Type B pancreatic cell (in vitro differentiated cells): Measurements from ENCODE around the gene E2F4. TPM values are rescaled to one million over a fixed set of nuclear protein-coding genes. Genes with fewer than 3 reads are reported as not detected.
A peak's percentile ranks its signal among the peaks of the same experiment; 100 is the strongest.

Experiments used
- DNase-seq: peaks from one replicate; pipeline ENCODE4 v3.0.0; 2021; ENCODE audit warnings: mixed read lengths; ENCODE audit not compliant: unreplicated experiment; ENCODE audit errors: extremely low spot score
- H3K27ac Mint-ChIP-seq: 2 replicates; pipeline ENCODE4 v1.8.0; 2021; ENCODE audit warnings: mild to moderate bottlenecking, mixed read lengths
- H3K27me3 Mint-ChIP-seq: 2 replicates; pipeline ENCODE4 v1.8.0; 2021; ENCODE audit warnings: mixed read lengths
- H3K36me3 Mint-ChIP-seq: 2 replicates; pipeline ENCODE4 v1.8.0; 2021; ENCODE audit warnings: mixed read lengths
- H3K4me1 Mint-ChIP-seq: one replicate; pipeline ENCODE4 v1.8.0; 2021; ENCODE audit warnings: mixed read lengths; ENCODE audit not compliant: unreplicated experiment
- H3K4me3 Mint-ChIP-seq: 2 replicates; pipeline ENCODE4 v1.8.0; 2021; ENCODE audit warnings: mild to moderate bottlenecking, mixed read lengths
- H3K9me3 Mint-ChIP-seq: 2 replicates; pipeline ENCODE4 v1.8.0; 2021; ENCODE audit warnings: mixed read lengths
- CTCF ChIP-seq: fragments of 200-600 bp; sonication (generic); conservative IDR thresholded peaks from 2 replicates; pipeline ENCODE4 v1.5.0; 2021; ENCODE audit warnings: antibody characterized with exemption, mild to moderate bottlenecking
- total RNA-seq: library from RNA; stranded (reverse); gene quantifications from 2 replicates; pipeline ENCODE4 v1.2.1, GENCODE V29; 2021; ENCODE audit warnings: low replicate concordance

The E2F4 gene
- total RNA-seq, 1 donor from 2014 or later = 84.5 TPM

- Mint-ChIP-seq H3K27me3 (peaks cover 36% of the 10 kb centered on the region), H3K36me3 (peaks cover 8% of the 10 kb centered on the region), H3K9me3 (no peaks in the 10 kb centered on the region), H3K4me3 (peak overlapping the region; percentile 74), H3K4me1 (peaks cover 14% of the 10 kb centered on the region), H3K27ac (no peak overlapping the region)
- TF ChIP-seq CTCF = peak; percentile 46
- no peak for DNase-seq
Observed at GRCh38 chr16:67177743-67178699, 13.9 kb upstream of the E2F4 start.

- Mint-ChIP-seq H3K4me1 (peaks cover 5% of the 10 kb centered on the region), H3K4me3 (no peak overlapping the region), H3K27ac (no peak overlapping the region), H3K9me3 (no peaks in the 10 kb centered on the region), H3K27me3 (peaks cover 25% of the 10 kb centered on the region), H3K36me3 (peaks cover 8% of the 10 kb centered on the region)
- TF ChIP-seq CTCF = peak; percentile 31
- DNase-seq = no peak
Observed at GRCh38 chr16:67179421-67180080, 12.4 kb upstream of the E2F4 start.

- no peak for DNase-seq
- H3K27me3 Mint-ChIP-seq = peaks cover 26% of the 10 kb centered on the region
- no peaks in the 10 kb centered on the region for H3K9me3 Mint-ChIP-seq
- H3K27ac Mint-ChIP-seq = no peak overlapping the region
- H3K4me1 Mint-ChIP-seq = peaks cover 6% of the 10 kb centered on the region
- no peak overlapping the region for H3K4me3 Mint-ChIP-seq
- peaks cover 8% of the 10 kb centered on the region for H3K36me3 Mint-ChIP-seq
- TF ChIP-seq CTCF = no peak
Observed at GRCh38 chr16:67180166-67180565, 11.8 kb upstream of the E2F4 start.

- peaks cover 12% of the 10 kb centered on the region for H3K4me1 Mint-ChIP-seq
- H3K27me3 Mint-ChIP-seq = peaks cover 24% of the 10 kb centered on the region
- no peak for TF ChIP-seq CTCF
- H3K9me3 Mint-ChIP-seq = no peaks in the 10 kb centered on the region
- H3K27ac Mint-ChIP-seq = no peak overlapping the region
- no peak for DNase-seq
- H3K4me3 Mint-ChIP-seq = no peak overlapping the region
- peaks cover 8% of the 10 kb centered on the region for H3K36me3 Mint-ChIP-seq
Observed at GRCh38 chr16:67181346-67181745, 10.6 kb upstream of the E2F4 start.

- Mint-ChIP-seq H3K4me1 (peaks cover 12% of the 10 kb centered on the region), H3K27me3 (peaks cover 23% of the 10 kb centered on the region), H3K27ac (no peak overlapping the region), H3K4me3 (no peak overlapping the region), H3K9me3 (no peaks in the 10 kb centered on the region), H3K36me3 (peaks cover 4% of the 10 kb centered on the region)
- TF ChIP-seq CTCF = no peak
- no peak for DNase-seq
Observed at GRCh38 chr16:67182288-67182687, 9.7 kb upstream of the E2F4 start.
